Transverse colon (tissue), 4 donors: ENCODE results near the gene THTPA.

Source experiments
- CTCF ChIP-seq, 5 experiments: fragments of 200-600 bp in 3 of 5; fragments of 450-650 bp in 2 of 5; sonication (generic) in 3 of 5; IDR thresholded peaks; 1 replicate in 2 of 5; 2 replicates in 3 of 5; pipeline ENCODE4 v1.5.1; 2016 to 2017; ENCODE audit warnings: antibody characterized with exemption in 5 of 5, inconsistent platforms in 3 of 5, mild to moderate bottlenecking in 2 of 5, moderate library complexity in 1 of 5
- EP300 ChIP-seq: sonication (generic); formaldehyde crosslinking; IDR thresholded peaks from one replicate; pipeline ENCODE4 v1.6.1; 2017; ENCODE audit warnings: antibody characterized with exemption, low read depth
- POLR2A ChIP-seq: fragments of 450-650 bp; IDR thresholded peaks from one replicate; pipeline ENCODE4 v1.6.1; 2016; ENCODE audit warnings: antibody characterized with exemption, mild to moderate bottlenecking, moderate library complexity
- POLR2AphosphoS5 ChIP-seq, 3 donors: sonication (generic); formaldehyde crosslinking; IDR thresholded peaks; one replicate each; pipeline ENCODE4 v1.6.1; 2016; ENCODE audit warnings: antibody characterized with exemption in 3 of 3

DNA sequence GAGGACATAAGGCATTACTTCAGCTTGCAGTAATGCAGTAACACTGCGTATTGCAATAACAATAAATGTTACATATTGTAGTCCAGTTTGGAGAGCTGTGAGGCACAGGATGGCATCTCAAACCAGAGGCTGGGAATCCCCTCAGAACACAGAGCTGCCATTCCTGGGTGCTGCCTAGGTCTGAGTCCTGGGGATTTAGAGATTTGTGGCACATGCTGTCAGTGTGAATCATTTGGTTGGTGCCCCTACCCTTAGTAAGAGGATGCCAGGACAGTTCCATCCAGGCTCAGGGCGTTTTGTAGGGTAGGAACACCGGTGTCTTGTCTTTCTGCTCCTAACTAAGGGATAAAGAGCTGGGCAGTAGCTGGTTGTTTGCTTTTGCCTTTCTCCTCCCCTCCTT, 27.1 kb upstream of the THTPA start:
- TF ChIP-seq EP300 = no peak
- no peak for TF ChIP-seq CTCF (IDR thresholded peaks at IDR 0.05)
- TF ChIP-seq POLR2AphosphoS5 (IDR thresholded peaks at IDR 0.05) = no peak
- TF ChIP-seq POLR2A = no peak
